Loucy (cell line): ENCODE results near the gene HDAC10.
A peak's percentile ranks its signal among the peaks of the same experiment; 100 is the strongest.

Source experiments
- H2AFZ ChIP-seq: fragments of 200-600 bp; sonication (generic); 2 replicates; pipeline ENCODE4 v1.6.0; 2016; ENCODE audit warnings: antibody characterized with exemption, mild to moderate bottlenecking, low read length, moderate library complexity
- H3F3A ChIP-seq: fragments of 200-600 bp; 2 replicates; pipeline ENCODE4 v1.6.0; 2016; ENCODE audit warnings: antibody characterized with exemption, low read depth, mild to moderate bottlenecking
- H3K27me3 ChIP-seq: fragments of 200-600 bp; sonication (generic); 2 replicates; pipeline ENCODE4 v1.6.1; 2014; ENCODE audit warnings: low read length, mild to moderate bottlenecking; ENCODE audit not compliant: insufficient read depth, poor library complexity, severe bottlenecking
- H3K36me3 ChIP-seq: fragments of 200-600 bp; sonication (generic); 2 replicates; pipeline ENCODE4 v1.6.1; 2016; ENCODE audit warnings: low read length; ENCODE audit not compliant: insufficient read depth
- H3K4me1 ChIP-seq: fragments of 200-600 bp; sonication (generic); 2 replicates; pipeline ENCODE4 v1.5.1; 2014; ENCODE audit warnings: low read length, mild to moderate bottlenecking; ENCODE audit not compliant: insufficient read depth, poor library complexity, severe bottlenecking
- H3K4me2 ChIP-seq: fragments of 200-600 bp; sonication (generic); 2 replicates; pipeline ENCODE4 v1.6.0; 2014; ENCODE audit warnings: antibody characterized with exemption, low read length, low read depth, mild to moderate bottlenecking; ENCODE audit not compliant: poor library complexity, severe bottlenecking
- H3K4me3 ChIP-seq: fragments of 200-600 bp; sonication (generic); 2 replicates; pipeline ENCODE4 v1.5.1; 2014; ENCODE audit warnings: low read length, mild to moderate bottlenecking, mixed read lengths; ENCODE audit not compliant: poor library complexity, severe bottlenecking
- H3K79me2 ChIP-seq: fragments of 200-600 bp; sonication (generic); 2 replicates; pipeline ENCODE4 v1.6.1; 2014; ENCODE audit warnings: low read length; ENCODE audit not compliant: insufficient read depth
- H3K9ac ChIP-seq: fragments of 200-600 bp; sonication (generic); 2 replicates; pipeline ENCODE4 v1.6.0; 2014; ENCODE audit warnings: mild to moderate bottlenecking, low read depth, low read length, moderate library complexity; ENCODE audit not compliant: poor library complexity, severe bottlenecking
- H3K9me2 ChIP-seq: fragments of 200-600 bp; sonication (generic); replicated peaks from 2 replicates; pipeline ENCODE4 v1.6.1; 2016; ENCODE audit warnings: low read depth, low read length, mixed read lengths
- H3K9me3 ChIP-seq: fragments of 200-600 bp; sonication (generic); 2 replicates; pipeline ENCODE4 v1.6.1; 2014; ENCODE audit warnings: mild to moderate bottlenecking, antibody characterized with exemption, low read length, low read depth; ENCODE audit not compliant: insufficient read depth
- H4K20me1 ChIP-seq: fragments of 200-600 bp; sonication (generic); 2 replicates; pipeline ENCODE4 v1.6.0; 2014; ENCODE audit warnings: antibody characterized with exemption, low read length, mild to moderate bottlenecking; ENCODE audit not compliant: insufficient read depth, poor library complexity, severe bottlenecking
- CTCF ChIP-seq: fragments of 200-600 bp; sonication (generic); conservative IDR thresholded peaks from 2 replicates; pipeline ENCODE4 v1.5.1; 2014; ENCODE audit warnings: mild to moderate bottlenecking, antibody characterized with exemption, low read length
- EZH2phosphoT487 ChIP-seq: fragments of 200-600 bp; IDR thresholded peaks from 2 replicates; pipeline ENCODE4 v1.6.1; 2018; ENCODE audit warnings: antibody characterized with exemption, mild to moderate bottlenecking, moderate library complexity, borderline replicate concordance

Gene HDAC10

GRCh38 chr22:50221410-50222300 lies 29.4 kb downstream of the HDAC10 start:
- TF ChIP-seq CTCF, result peak; percentile 24; the same call in 1 of the 2 replicates
- no peak for TF ChIP-seq EZH2phosphoT487
- H3F3A ChIP-seq, result no peaks in the 10 kb centered on the region
- no peaks in the 10 kb centered on the region for H3K27me3 ChIP-seq
- H3K36me3 ChIP-seq, result peaks cover 79% of the 10 kb centered on the region; the same call in 1 of the 2 replicates
- no peaks in the 10 kb centered on the region for H3K9me3 ChIP-seq
- H3K9me2 ChIP-seq, result no peaks in the 10 kb centered on the region
- no peaks in the 10 kb centered on the region for H3K79me2 ChIP-seq
- no peaks in the 10 kb centered on the region for H3K4me1 ChIP-seq
- H3K4me3 ChIP-seq, result no peak overlapping the region
- H3K9ac ChIP-seq, result no peak overlapping the region
- no peak overlapping the region for H3K4me2 ChIP-seq
- H2AFZ ChIP-seq, result no peak overlapping the region
- H4K20me1 ChIP-seq, result no peaks in the 10 kb centered on the region

GRCh38 chr22:50220603-50221409 lies 30.3 kb downstream of the HDAC10 start:
- H3K9me3 ChIP-seq, result no peaks in the 10 kb centered on the region
- H3K36me3 ChIP-seq, result peaks cover 82% of the 10 kb centered on the region; the same call in 1 of the 2 replicates
- no peak overlapping the region for H3K4me2 ChIP-seq
- H4K20me1 ChIP-seq, result no peaks in the 10 kb centered on the region
- TF ChIP-seq CTCF (no peak), EZH2phosphoT487 (no peak)
- no peak overlapping the region for H3K4me3 ChIP-seq
- no peaks in the 10 kb centered on the region for H3K27me3 ChIP-seq
- no peak overlapping the region for H2AFZ ChIP-seq
- no peaks in the 10 kb centered on the region for H3F3A ChIP-seq
- no peak overlapping the region for H3K9ac ChIP-seq
- H3K79me2 ChIP-seq, result no peaks in the 10 kb centered on the region
- no peaks in the 10 kb centered on the region for H3K9me2 ChIP-seq
- no peaks in the 10 kb centered on the region for H3K4me1 ChIP-seq

- Histone ChIP-seq H3K9ac (no peak overlapping the region), H4K20me1 (no peaks in the 10 kb centered on the region), H3K9me3 (no peaks in the 10 kb centered on the region), H3K4me2 (no peak overlapping the region), H2AFZ (no peak overlapping the region), H3K79me2 (no peaks in the 10 kb centered on the region), H3K9me2 (no peaks in the 10 kb centered on the region), H3K4me3 (no peak overlapping the region), H3K27me3 (no peaks in the 10 kb centered on the region), H3K36me3 (peaks cover 78% of the 10 kb centered on the region; the same call in 1 of the 2 replicates), H3K4me1 (no peaks in the 10 kb centered on the region), H3F3A (no peaks in the 10 kb centered on the region)
- TF ChIP-seq CTCF, result no peak
- no peak for TF ChIP-seq EZH2phosphoT487
Observed at GRCh38 chr22:50219800-50220602, 31.1 kb downstream of the HDAC10 start.
